ENCODE results near the gene CSRP3.

The CSRP3 gene

GRCh38 chr11:19201737-19202605 is at the start of gene CSRP3:
Gene CSRP3 (minus strand): TSS chr11:19201983. CDS start chr11:19192448, 9,535 bp downstream.
- DNase-seq, result no peak

GRCh38 chr11:19251577-19251976 is 49.8 kb upstream of the CSRP3 start:
- DNase-seq, result no peak

- DNase-seq, result no peak
These were observed 45.0 kb upstream of the CSRP3 start for GRCh38 chr11:19246816-19247215.

- DNase-seq, result no peak
These were observed 43.6 kb upstream of the CSRP3 start for GRCh38 chr11:19245351-19245750.

GRCh38 chr11:19244621-19245020 is 42.8 kb upstream of the CSRP3 start:
- no peak for DNase-seq

GRCh38 chr11:19244084-19244483 is 42.3 kb upstream of the CSRP3 start:
- DNase-seq, result no peak

GRCh38 chr11:19243613-19244012 is 41.8 kb upstream of the CSRP3 start:
- DNase-seq, result no peak

GRCh38 chr11:19243143-19243542 is 41.4 kb upstream of the CSRP3 start:
- no peak for DNase-seq

GRCh38 chr11:19242179-19242932 is 40.6 kb upstream of the CSRP3 start:
- no peak for DNase-seq

GRCh38 chr11:19241260-19242178 is 39.7 kb upstream of the CSRP3 start:
- DNase-seq, result no peak

- DNase-seq, result peak; percentile 91
These were observed 38.9 kb upstream of the CSRP3 start, which contains the start of gene E2F8 for GRCh38 chr11:19240420-19241259. Gene E2F8 (minus strand): TSS chr11:19240945. CDS start chr11:19240121, 824 bp downstream.

- no peak for DNase-seq
These were observed 37.3 kb upstream of the CSRP3 start for GRCh38 chr11:19239039-19239438.

GRCh38 chr11:19237813-19238212 is 36.0 kb upstream of the CSRP3 start:
- no peak for DNase-seq

GRCh38 chr11:19237381-19237780 is 35.6 kb upstream of the CSRP3 start:
- DNase-seq, result no peak

GRCh38 chr11:19234231-19234817 is 32.5 kb upstream of the CSRP3 start:
- no peak for DNase-seq

- DNase-seq, result no peak
These were observed 31.2 kb upstream of the CSRP3 start for GRCh38 chr11:19232910-19233503.

GRCh38 chr11:19229671-19230070 is 27.9 kb upstream of the CSRP3 start:
- DNase-seq, result no peak

- no peak for DNase-seq
These were observed 27.2 kb upstream of the CSRP3 start for GRCh38 chr11:19228968-19229367.

- DNase-seq, result no peak
These were observed 24.8 kb upstream of the CSRP3 start for GRCh38 chr11:19226378-19227195.

- no peak for DNase-seq
These were observed 23.8 kb upstream of the CSRP3 start for GRCh38 chr11:19225581-19225980.
